AG09309 (cell line): Measurements from ENCODE around the gene METTL22.

ENCODE experiments used
- DNase-seq: peaks from one replicate; pipeline ENCODE4 v3.0.0-alpha.2; 2010; ENCODE audit warnings: low read depth
- H3K4me3 ChIP-seq: 2 replicates; pipeline ENCODE4 v1.5.1; 2011; ENCODE audit warnings: mild to moderate bottlenecking, low read depth, low read length, moderate library complexity; ENCODE audit not compliant: control insufficient read depth
- TF ChIP-seq, protein P1 (sequence below): IDR thresholded peaks from 2 replicates; pipeline ENCODE4 v1.5.1; 2011; ENCODE audit warnings: mild to moderate bottlenecking, low read depth, low read length, inconsistent platforms; ENCODE audit not compliant: insufficient read depth, control insufficient read depth; ENCODE audit errors: missing control alignments

Gene METTL22

DNA sequence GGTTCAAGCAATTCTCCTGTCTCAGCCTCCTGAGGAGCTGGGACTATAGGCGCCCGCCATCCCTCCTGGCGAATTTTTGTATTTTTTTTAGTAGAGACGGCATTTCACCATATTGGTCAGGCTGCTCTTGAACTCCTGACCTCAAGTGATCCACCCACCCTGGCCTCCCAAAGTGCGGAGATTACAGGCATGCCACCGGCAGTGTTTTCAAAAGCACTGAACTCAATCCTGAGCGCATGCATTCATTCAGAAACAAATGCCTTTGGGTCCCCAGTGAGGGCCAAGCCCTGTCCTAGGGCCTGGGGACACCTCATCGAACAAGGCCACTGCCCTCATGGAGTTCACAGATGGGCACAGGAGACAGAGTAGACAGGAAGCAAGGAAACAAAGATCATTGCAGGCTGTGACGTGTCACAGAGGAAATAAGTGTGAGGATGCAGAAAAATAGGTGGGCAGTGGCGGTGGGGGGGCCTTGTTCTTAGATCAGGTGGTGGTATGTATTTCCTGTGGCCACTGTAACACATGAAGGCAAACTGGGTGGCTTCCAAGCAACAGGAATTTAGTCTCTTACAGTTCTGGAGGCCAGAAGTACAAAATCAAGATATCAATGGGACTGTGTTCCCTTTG lies 43.7 kb upstream of the METTL22 start:
- H3K4me3 ChIP-seq, result no peak overlapping the region
- TF ChIP-seq, protein P1, sequence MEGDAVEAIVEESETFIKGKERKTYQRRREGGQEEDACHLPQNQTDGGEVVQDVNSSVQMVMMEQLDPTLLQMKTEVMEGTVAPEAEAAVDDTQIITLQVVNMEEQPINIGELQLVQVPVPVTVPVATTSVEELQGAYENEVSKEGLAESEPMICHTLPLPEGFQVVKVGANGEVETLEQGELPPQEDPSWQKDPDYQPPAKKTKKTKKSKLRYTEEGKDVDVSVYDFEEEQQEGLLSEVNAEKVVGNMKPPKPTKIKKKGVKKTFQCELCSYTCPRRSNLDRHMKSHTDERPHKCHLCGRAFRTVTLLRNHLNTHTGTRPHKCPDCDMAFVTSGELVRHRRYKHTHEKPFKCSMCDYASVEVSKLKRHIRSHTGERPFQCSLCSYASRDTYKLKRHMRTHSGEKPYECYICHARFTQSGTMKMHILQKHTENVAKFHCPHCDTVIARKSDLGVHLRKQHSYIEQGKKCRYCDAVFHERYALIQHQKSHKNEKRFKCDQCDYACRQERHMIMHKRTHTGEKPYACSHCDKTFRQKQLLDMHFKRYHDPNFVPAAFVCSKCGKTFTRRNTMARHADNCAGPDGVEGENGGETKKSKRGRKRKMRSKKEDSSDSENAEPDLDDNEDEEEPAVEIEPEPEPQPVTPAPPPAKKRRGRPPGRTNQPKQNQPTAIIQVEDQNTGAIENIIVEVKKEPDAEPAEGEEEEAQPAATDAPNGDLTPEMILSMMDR, result no peak
- DNase-seq, result no peak

DNA sequence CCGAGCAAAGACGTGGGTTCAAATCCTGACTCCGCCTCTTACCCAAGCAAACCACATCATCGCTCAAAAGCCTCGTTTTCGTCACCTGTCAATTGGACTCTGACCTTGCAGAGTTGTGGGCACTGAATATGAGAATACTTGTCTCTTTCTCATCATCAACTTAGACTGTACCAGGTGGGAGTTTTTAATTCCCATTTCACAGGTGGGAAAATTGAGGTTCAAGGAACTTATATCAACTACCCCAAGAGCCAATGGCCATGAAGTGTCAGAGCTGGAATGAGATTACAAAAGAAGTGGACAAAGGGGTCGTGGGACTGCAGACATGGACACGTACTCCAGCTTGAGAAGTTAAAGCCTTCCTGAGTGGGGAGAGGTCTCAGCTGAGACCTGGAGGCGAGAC lies 41.9 kb upstream of the METTL22 start:
- DNase-seq, result no peak
- no peak overlapping the region for H3K4me3 ChIP-seq
- TF ChIP-seq, protein P1, result no peak

- H3K4me3 ChIP-seq, result no peak overlapping the region
- TF ChIP-seq, protein P1, result no peak
- DNase-seq, result no peak
Observed at GRCh38 chr16:8581831-8582580, 39.5 kb upstream of the METTL22 start.

DNA sequence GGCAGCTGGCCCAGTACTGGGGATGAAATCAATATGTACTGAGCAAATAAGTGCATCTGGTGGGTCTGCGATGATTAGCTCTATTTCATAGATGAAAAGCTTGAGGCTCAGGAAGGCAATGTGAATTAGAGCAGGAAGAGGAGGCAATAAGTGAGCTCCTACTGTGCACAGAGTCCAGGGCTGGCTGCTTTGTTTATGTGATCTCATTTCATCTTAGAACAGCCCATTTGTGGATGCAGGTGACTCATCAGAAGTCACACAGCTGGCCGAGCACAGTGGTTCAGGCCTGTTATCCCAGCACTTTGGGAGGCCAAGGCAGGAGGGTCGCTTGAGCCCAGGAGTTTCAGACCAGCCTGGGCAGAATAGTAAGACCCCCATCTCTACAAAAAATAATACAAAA lies 38.3 kb upstream of the METTL22 start:
- TF ChIP-seq, protein P1, result no peak
- no peak overlapping the region for H3K4me3 ChIP-seq
- DNase-seq, result no peak

GRCh38 chr16:8583732-8584131 lies 37.8 kb upstream of the METTL22 start:
- TF ChIP-seq, protein P1, result no peak
- no peak for DNase-seq
- no peak overlapping the region for H3K4me3 ChIP-seq

- no peak overlapping the region for H3K4me3 ChIP-seq
- TF ChIP-seq, protein P1, result no peak
- DNase-seq, result no peak
Observed at GRCh38 chr16:8585041-8585440, 36.5 kb upstream of the METTL22 start.

- TF ChIP-seq, protein P1, result no peak
- no peak overlapping the region for H3K4me3 ChIP-seq
- DNase-seq, result no peak
Observed at GRCh38 chr16:8585857-8586256, 35.6 kb upstream of the METTL22 start.
